Measurements from ENCODE around the gene FAIM.
A peak's percentile ranks its signal among the peaks of the same experiment; 100 is the strongest.
"Not testable (repeated sequence)": the region's sequence is repeated elsewhere in the genome, so short reads cannot be mapped to it uniquely, and the experiment has no call there.

The FAIM gene

DNA sequence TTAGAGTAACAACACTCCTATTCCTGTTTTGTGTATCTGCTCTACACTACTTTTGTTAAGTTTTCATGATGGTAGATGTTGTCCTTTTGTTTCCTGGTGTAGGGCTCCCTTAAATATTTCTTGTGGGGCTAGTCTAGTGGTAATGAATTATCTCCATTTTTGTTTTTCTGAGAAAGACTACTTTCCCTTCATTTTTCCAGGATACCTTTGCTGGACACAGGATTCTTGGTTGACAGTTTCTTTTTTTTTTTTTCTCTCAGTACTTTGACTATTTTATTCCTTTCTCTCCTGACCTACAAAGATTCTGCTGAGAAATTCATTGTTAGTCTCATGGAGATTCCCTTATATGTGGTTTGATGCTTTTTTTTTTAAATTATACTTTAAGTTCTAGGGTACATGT, 37.9 kb downstream of the FAIM start:
- no peak overlapping the region for H3K9ac ChIP-seq (ENCODE audit: low read depth, low read length)
- no peak overlapping the region for H3K27ac ChIP-seq (ENCODE audit: low read depth, low read length)
- H3K36me3 ChIP-seq (ENCODE audit: insufficient read depth, low read length) = peaks cover 29% of the 10 kb centered on the region
- H3K9me3 ChIP-seq (ENCODE audit: insufficient read depth, low read depth, low read length) = peaks cover 65% of the 10 kb centered on the region
- H3K4me3 ChIP-seq (ENCODE audit: low read length) = no peak overlapping the region
- H3K27me3 ChIP-seq (ENCODE audit: insufficient read depth, low read length) = no peaks in the 10 kb centered on the region
- H3K4me1 ChIP-seq (ENCODE audit: insufficient read depth, low read length) = no peaks in the 10 kb centered on the region

DNA sequence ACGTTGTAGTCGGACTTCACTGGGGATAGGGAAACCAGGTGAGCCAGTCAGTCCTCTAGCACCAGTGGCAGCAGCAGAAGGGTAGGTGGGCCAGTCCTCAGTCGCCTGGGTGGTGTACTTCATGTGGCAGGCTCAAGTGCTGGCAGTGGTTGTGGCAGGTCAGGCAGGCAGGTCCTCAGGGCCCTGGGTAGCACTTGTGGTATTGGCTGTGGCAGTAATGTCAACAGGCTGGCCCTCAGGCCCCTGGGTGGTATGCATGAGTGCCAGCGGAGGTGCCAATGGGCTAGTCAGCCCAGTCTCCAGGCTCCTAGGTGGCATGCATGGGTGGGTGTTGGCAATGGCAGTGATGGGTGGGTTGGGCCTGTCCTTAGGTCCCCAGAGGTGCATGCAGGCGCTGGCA, 40.6 kb downstream of the FAIM start:
- Histone ChIP-seq H3K27ac (ENCODE audit: low read depth, low read length) (no peak overlapping the region), H3K36me3 (ENCODE audit: insufficient read depth, low read length) (peaks cover 53% of the 10 kb centered on the region), H3K4me1 (ENCODE audit: insufficient read depth, low read length) (no peaks in the 10 kb centered on the region), H3K4me3 (ENCODE audit: low read length) (no peak overlapping the region), H3K27me3 (ENCODE audit: insufficient read depth, low read length) (no peaks in the 10 kb centered on the region), H3K9me3 (ENCODE audit: insufficient read depth, low read depth, low read length) (peaks cover 46% of the 10 kb centered on the region), H3K9ac (ENCODE audit: low read depth, low read length) (no peak overlapping the region)
- WGBS = 94% methylated on average over 5 of the region's 5 CpGs

DNA sequence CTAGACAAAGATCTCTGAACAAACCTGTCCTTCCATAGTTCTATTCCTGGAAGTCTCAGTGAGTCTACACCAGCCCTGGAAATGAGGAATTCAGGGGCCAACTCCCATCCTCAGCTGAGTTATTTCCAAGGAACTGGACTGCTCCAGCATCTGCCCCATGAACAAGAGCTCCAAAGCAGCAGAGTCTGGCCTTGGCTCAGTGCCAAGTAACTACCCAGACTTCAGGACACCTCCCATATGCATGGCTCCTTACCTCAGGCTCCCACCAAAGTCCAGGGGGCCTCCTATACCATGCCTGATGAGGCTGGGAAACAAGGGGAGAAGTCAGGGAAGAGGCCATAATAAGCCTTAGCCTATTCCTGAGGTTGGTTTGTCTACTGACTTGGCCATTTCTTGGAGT, 45.0 kb downstream of the FAIM start:
- Histone ChIP-seq H3K4me1 (ENCODE audit: insufficient read depth, low read length) (no peaks in the 10 kb centered on the region), H3K9ac (ENCODE audit: low read depth, low read length) (no peak overlapping the region), H3K9me3 (ENCODE audit: insufficient read depth, low read depth, low read length) (peaks cover 22% of the 10 kb centered on the region), H3K4me3 (ENCODE audit: low read length) (no peak overlapping the region), H3K27ac (ENCODE audit: low read depth, low read length) (no peak overlapping the region), H3K36me3 (ENCODE audit: insufficient read depth, low read length) (peaks cover 91% of the 10 kb centered on the region), H3K27me3 (ENCODE audit: insufficient read depth, low read length) (no peaks in the 10 kb centered on the region)

DNA sequence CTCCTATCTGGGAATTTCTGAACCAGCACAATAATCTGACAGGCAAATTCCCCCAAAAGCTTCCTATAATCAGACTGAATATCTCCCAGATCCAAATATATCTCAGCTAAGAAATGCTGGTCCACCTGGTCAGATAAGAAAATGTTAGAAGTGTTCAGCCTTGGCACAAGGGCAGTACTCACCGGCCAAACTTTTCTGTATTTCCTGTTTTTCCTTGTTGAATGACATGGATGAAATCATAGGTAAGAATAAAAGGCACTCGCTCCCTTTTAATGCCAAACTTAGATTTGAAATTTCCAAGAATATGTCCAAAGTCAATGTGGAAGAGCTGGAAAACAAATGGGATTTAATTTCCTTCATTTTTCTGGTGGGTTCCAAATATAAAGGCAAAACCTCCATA, 48.9 kb downstream of the FAIM start:
- H3K36me3 ChIP-seq (ENCODE audit: insufficient read depth, low read length) = peaks cover 73% of the 10 kb centered on the region
- no peak overlapping the region for H3K9ac ChIP-seq (ENCODE audit: low read depth, low read length)
- 94% methylated on average over 2 of the region's 2 CpGs for WGBS
- no peaks in the 10 kb centered on the region for H3K9me3 ChIP-seq (ENCODE audit: insufficient read depth, low read depth, low read length)
- no peaks in the 10 kb centered on the region for H3K4me1 ChIP-seq (ENCODE audit: insufficient read depth, low read length)
- no peak overlapping the region for H3K4me3 ChIP-seq (ENCODE audit: low read length)
- H3K27me3 ChIP-seq (ENCODE audit: insufficient read depth, low read length) = no peaks in the 10 kb centered on the region
- no peak overlapping the region for H3K27ac ChIP-seq (ENCODE audit: low read depth, low read length)

DNA sequence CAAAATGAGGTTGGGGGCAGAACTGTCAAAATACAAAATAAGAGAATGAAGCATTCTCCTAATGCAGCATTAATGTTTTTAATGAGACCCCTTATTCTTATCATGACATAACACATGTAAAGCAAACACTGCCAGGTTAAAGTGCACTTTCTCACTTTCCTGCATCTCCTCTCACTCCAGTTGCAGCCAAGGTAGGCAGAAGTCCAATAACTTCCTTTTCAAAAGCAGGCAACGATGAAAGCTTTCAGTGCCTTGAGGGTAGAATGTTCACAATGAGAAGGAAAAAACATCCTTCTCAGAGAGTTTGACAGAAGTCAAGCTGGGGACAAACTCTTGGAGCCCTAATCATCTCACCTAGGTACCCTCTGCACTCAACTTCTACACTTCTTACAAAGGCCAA, 59.5 kb downstream of the FAIM start:
- peaks cover 38% of the 10 kb centered on the region for H3K36me3 ChIP-seq (ENCODE audit: insufficient read depth, low read length)
- no peak overlapping the region for H3K4me3 ChIP-seq (ENCODE audit: low read length)
- no peaks in the 10 kb centered on the region for H3K9me3 ChIP-seq (ENCODE audit: insufficient read depth, low read depth, low read length)
- H3K27me3 ChIP-seq (ENCODE audit: insufficient read depth, low read length) = no peaks in the 10 kb centered on the region
- WGBS = 100% methylated on average over 1 of the region's 1 CpG
- no peak overlapping the region for H3K27ac ChIP-seq (ENCODE audit: low read depth, low read length)
- no peak overlapping the region for H3K9ac ChIP-seq (ENCODE audit: low read depth, low read length)
- H3K4me1 ChIP-seq (ENCODE audit: insufficient read depth, low read length) = 0 out of 2 replicates have a peak, but pooled peaks cover 6% of the 10 kb centered on the region

DNA sequence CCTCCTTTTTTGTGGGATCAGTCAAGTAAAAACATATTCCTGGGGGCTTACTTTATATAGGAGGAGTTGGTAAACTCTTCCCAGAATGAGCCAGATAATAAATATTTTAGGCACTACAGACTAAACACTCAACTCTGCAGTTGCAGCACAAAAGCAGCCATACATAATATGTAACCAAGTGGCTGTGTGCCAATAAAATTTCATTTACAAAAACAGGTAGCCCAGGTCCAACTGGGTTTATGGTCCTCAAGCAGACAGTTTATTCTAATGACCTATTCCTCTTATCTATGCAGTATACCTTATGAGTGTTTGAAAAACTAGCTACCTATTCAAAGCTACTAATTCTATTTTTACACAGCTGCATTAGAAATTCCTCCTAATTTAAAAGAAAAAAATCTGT, 61.8 kb downstream of the FAIM start:
- H3K36me3 ChIP-seq (ENCODE audit: insufficient read depth, low read length) = peaks cover 21% of the 10 kb centered on the region
- H3K4me1 ChIP-seq (ENCODE audit: insufficient read depth, low read length) = peaks cover 14% of the 10 kb centered on the region
- no peaks in the 10 kb centered on the region for H3K27me3 ChIP-seq (ENCODE audit: insufficient read depth, low read length)
- H3K9me3 ChIP-seq (ENCODE audit: insufficient read depth, low read depth, low read length) = peaks cover 3% of the 10 kb centered on the region; the same call in 1 of the 2 replicates
- no peak overlapping the region for H3K4me3 ChIP-seq (ENCODE audit: low read length)
- H3K9ac ChIP-seq (ENCODE audit: low read depth, low read length) = no peak overlapping the region
- no peak overlapping the region for H3K27ac ChIP-seq (ENCODE audit: low read depth, low read length)

DNA sequence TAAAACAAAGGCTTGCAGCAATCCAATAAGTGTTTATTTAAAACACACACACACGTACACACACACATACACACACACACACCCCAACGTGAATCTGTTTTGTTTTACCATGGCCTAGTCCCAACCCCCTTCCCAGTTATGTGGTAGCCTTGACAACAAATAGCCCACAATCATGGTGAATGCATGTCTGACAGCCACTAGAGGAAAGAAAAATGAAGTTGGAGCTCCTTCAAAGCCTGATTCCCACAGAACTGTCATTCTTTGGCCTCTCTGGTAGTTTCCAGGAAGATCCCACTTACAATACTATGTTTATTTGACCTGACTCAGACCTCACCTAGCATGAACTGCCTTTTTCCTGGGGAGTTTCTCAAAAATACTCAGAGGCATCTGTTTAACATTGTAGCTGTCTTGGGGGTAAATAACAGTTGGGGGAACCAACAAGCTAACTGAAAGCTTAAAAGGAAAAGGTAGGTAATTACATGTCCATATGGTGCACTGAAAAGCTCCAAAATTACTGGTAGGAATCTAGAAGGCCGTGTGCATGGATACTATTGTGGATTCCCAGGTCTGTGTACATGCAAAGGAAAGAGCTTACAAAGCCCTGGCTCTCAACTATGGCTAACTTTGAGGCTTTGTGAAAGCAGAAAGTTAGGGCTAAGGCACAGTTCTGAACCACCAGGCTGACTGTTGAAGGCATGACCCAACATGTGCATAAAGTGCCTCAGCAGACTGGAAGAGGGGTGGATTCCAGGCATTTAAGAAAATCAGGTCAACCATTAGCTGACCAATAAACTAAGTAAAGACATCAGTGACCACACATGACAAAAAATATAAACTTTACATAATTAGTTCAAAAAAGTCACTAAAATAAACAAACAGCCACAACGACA, 65.3 kb downstream of the FAIM start:
- H3K9ac ChIP-seq (ENCODE audit: low read depth, low read length) = no peak overlapping the region
- no peak overlapping the region for H3K4me3 ChIP-seq (ENCODE audit: low read length)
- H3K4me1 ChIP-seq (ENCODE audit: insufficient read depth, low read length) = peaks cover 14% of the 10 kb centered on the region
- WGBS = 70% methylated on average over 4 of the region's 4 CpGs
- peak overlapping the region; percentile 17; the same call in 1 of the 2 replicates for H3K27ac ChIP-seq (ENCODE audit: low read depth, low read length)
- peaks cover 13% of the 10 kb centered on the region; the same call in 1 of the 2 replicates for H3K9me3 ChIP-seq (ENCODE audit: insufficient read depth, low read depth, low read length)
- no peaks in the 10 kb centered on the region for H3K27me3 ChIP-seq (ENCODE audit: insufficient read depth, low read length)
- peaks cover 20% of the 10 kb centered on the region for H3K36me3 ChIP-seq (ENCODE audit: insufficient read depth, low read length)

DNA sequence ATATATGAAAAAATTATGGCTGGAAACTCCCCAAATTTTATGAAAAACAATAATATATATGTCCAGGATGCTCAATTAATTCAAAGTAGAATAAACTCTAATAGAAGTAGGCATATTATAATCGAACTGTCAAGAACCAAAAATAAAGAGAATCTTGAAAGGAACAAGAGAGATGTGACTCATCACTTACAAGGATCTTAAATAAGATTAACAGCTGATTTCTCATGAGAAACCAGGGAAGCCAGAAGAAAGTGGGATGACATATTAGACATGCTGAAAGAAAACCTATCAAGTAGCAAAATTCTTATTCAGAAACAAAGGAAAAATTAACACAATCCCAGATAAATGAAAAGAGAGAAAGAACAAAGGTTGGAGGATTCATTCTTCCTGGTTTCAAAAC, 66.8 kb downstream of the FAIM start:
- peaks cover 13% of the 10 kb centered on the region; the same call in 1 of the 2 replicates for H3K9me3 ChIP-seq (ENCODE audit: insufficient read depth, low read depth, low read length)
- H3K27me3 ChIP-seq (ENCODE audit: insufficient read depth, low read length) = no peaks in the 10 kb centered on the region
- 100% methylated on average over 1 of the region's 1 CpG for WGBS
- peaks cover 14% of the 10 kb centered on the region for H3K4me1 ChIP-seq (ENCODE audit: insufficient read depth, low read length)
- H3K36me3 ChIP-seq (ENCODE audit: insufficient read depth, low read length) = peaks cover 20% of the 10 kb centered on the region
- H3K27ac ChIP-seq (ENCODE audit: low read depth, low read length) = no peak overlapping the region
- no peak overlapping the region for H3K9ac ChIP-seq (ENCODE audit: low read depth, low read length)
- H3K4me3 ChIP-seq (ENCODE audit: low read length) = no peak overlapping the region

DNA sequence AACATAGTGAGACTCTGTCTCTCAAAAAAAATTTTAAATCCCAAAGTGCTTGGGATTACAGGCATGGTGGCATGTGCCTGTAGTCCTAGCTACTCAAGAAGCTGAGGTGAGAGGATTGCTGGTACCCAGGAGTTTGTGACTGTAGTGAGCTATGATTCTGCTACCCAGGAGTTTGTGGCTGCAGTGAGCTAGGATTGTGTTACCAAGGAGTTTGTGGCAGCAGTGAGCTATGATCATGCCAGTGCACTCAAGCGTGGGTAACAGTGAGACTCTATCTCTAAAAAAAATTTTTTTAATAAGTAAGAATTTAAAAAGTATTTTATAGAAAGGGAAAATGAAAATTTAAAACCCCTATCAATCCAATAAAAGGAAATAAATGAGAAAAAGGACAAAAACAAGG, 69.5 kb downstream of the FAIM start:
- no peak overlapping the region for H3K27ac ChIP-seq (ENCODE audit: low read depth, low read length)
- WGBS = no CpG with 5 or more reads among the region's 1 CpG

DNA sequence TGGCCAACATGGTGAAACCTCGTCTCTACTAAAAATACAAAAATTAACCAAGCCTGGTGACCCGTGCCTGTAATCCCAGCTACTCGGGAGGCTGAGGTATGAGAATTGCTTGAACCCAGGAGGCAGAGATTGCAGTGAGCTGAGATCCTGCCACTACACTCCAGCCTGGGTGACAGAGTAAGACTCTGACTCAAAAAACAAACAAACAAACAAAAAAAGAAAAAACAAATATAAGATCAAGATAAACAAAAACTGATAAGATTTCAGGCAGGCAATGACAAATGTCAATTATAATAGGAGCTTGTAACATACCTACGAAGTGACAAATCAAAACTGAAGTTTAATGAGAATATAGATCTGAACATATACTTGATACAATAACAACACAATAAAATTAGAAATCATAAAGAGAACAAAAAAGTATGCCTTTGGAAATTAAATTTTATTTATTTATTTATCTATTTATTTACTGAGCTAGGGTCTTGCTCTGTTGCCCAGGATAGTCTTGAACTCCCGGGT, 70.4 kb downstream of the FAIM start:
- H3K27ac ChIP-seq (ENCODE audit: low read depth, low read length) = no peak overlapping the region
- H3K36me3 ChIP-seq (ENCODE audit: insufficient read depth, low read length) = peaks cover 47% of the 10 kb centered on the region
- no peak overlapping the region for H3K4me3 ChIP-seq (ENCODE audit: low read length)
- H3K4me1 ChIP-seq (ENCODE audit: insufficient read depth, low read length) = peaks cover 5% of the 10 kb centered on the region
- no peak overlapping the region for H3K9ac ChIP-seq (ENCODE audit: low read depth, low read length)
- peaks cover 13% of the 10 kb centered on the region; the same call in 1 of the 2 replicates for H3K9me3 ChIP-seq (ENCODE audit: insufficient read depth, low read depth, low read length)
- 93% methylated on average over 4 of the region's 5 CpGs for WGBS
- no peaks in the 10 kb centered on the region for H3K27me3 ChIP-seq (ENCODE audit: insufficient read depth, low read length)

More for the DNA sequence above, 69.5 kb downstream of the FAIM start:
- Histone ChIP-seq H3K4me3 (ENCODE audit: low read length) (no peak overlapping the region), H3K9ac (ENCODE audit: low read depth, low read length) (no peak overlapping the region), H3K4me1 (ENCODE audit: insufficient read depth, low read length) (peaks cover 8% of the 10 kb centered on the region), H3K27me3 (ENCODE audit: insufficient read depth, low read length) (no peaks in the 10 kb centered on the region), H3K36me3 (ENCODE audit: insufficient read depth, low read length) (peaks cover 39% of the 10 kb centered on the region), H3K9me3 (ENCODE audit: insufficient read depth, low read depth, low read length) (peaks cover 13% of the 10 kb centered on the region; the same call in 1 of the 2 replicates)

DNA sequence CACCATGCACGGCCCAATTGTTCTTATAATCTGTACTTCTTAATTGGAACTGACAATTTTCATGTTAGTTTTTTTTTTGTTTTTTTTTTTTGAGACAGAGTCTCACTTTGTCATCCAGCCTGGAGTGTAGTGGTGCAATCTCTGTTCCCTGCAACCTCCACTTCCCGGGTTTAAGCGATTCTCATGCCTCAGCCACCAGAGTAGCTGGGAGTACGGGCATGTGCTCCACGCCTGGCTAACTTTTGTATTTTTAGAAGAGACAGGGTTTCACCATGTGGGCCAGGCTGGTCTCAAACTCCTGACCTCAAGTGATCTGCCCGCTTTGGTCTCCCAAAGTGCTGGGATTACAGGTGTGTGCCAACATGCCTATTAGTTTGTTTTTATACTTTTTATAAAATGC, 72.4 kb downstream of the FAIM start:
- WGBS = 96% methylated on average over 6 of the region's 6 CpGs
- not testable (repeated sequence) for H3K27ac ChIP-seq (ENCODE audit: low read depth, low read length)
- H3K36me3 ChIP-seq (ENCODE audit: insufficient read depth, low read length) = peaks cover 48% of the 10 kb centered on the region

More for the DNA sequence above, 72.4 kb downstream of the FAIM start:
- not testable (repeated sequence) for H3K9me3 ChIP-seq (ENCODE audit: insufficient read depth, low read depth, low read length); H3K9ac ChIP-seq (ENCODE audit: low read depth, low read length); H3K27me3 ChIP-seq (ENCODE audit: insufficient read depth, low read length); H3K4me3 ChIP-seq (ENCODE audit: low read length); H3K4me1 ChIP-seq (ENCODE audit: insufficient read depth, low read length)
